Peyer's patch (tissue), 4 donors: ENCODE data around the gene SMIM26.

Experiments
- CTCF ChIP-seq, 6 experiments: fragments of 450-650 bp in 4 of 6; fragments of 200-600 bp in 2 of 6; sonication (generic) in 1 of 6; IDR thresholded peaks; one replicate each; pipeline ENCODE4 v1.5.1; 2017 to 2019; ENCODE audit warnings: antibody characterized with exemption in 6 of 6, mild to moderate bottlenecking in 3 of 6, moderate library complexity in 1 of 6
- POLR2A ChIP-seq, 2 donors: fragments of 450-650 bp; IDR thresholded peaks; one replicate each; pipeline ENCODE4 v1.5.1; 2017; ENCODE audit warnings: antibody characterized with exemption in 2 of 2, mild to moderate bottlenecking in 2 of 2, moderate library complexity in 2 of 2

GRCh38 chr20:18529041-18529440 is 38.2 kb upstream of the SMIM26 start:
- TF ChIP-seq CTCF (IDR thresholded peaks at IDR 0.05) (no peak), POLR2A (IDR thresholded peaks at IDR 0.05) (no peak)
